ENCODE data around the gene ZNF683. TPM values are rescaled to one million over a fixed set of nuclear protein-coding genes. Genes with fewer than 3 reads are reported as not detected.

Gene ZNF683
- total and polyA plus RNA-seq, 9 of the 15 experiments (the other 6 are each of a cell fraction or from before 2014, with no cell fraction given): not detected

- TF ChIP-seq RNF219 (CRISPR knock-in tag; IDR thresholded peaks at IDR 0.05) (no peak), POLR3G (IDR thresholded peaks at IDR 0.05; ENCODE audit: extremely low read depth, insufficient read length, insufficient replicate concordance) (no peak), CHCHD3 (CRISPR knock-in tag; IDR thresholded peaks at IDR 0.05) (0 out of 2 replicates have a peak, but pooled peaks have one; percentile 29), SLC30A9 (CRISPR knock-in tag; IDR thresholded peaks at IDR 0.05) (no peak), HMGN3 (IDR thresholded peaks at IDR 0.05; ENCODE audit: borderline replicate concordance, extremely low read depth, insufficient read length, low read depth, low read length) (no peak), ZNF583 (CRISPR knock-in tag; IDR thresholded peaks at IDR 0.05) (no peak), PPARD (CRISPR knock-in tag; IDR thresholded peaks at IDR 0.05) (no peak), RFX7 (CRISPR knock-in tag; IDR thresholded peaks at IDR 0.05) (no peak), NR0B1 (IDR thresholded peaks at IDR 0.05; ENCODE audit: partially characterized antibody) (no peak), ZNF347 (CRISPR knock-in tag; IDR thresholded peaks at IDR 0.05; ENCODE audit: low read depth) (no peak), SMARCE1 (IDR thresholded peaks at IDR 0.05) (no peak), RBBP5 (IDR thresholded peaks at IDR 0.05; ENCODE audit: borderline replicate concordance, insufficient read depth, low read length, poor library complexity, severe bottlenecking) (no peak), MCM7 (IDR thresholded peaks at IDR 0.05) (no peak), XRCC4 (IDR thresholded peaks at IDR 0.05; ENCODE audit: extremely low read depth, insufficient read depth, insufficient read length) (no peak), NFRKB (IDR thresholded peaks at IDR 0.05; ENCODE audit: low read depth) (no peak), CBFA2T3 (IDR thresholded peaks at IDR 0.05) (no peak), SIX5 (IDR thresholded peaks at IDR 0.05; ENCODE audit: borderline replicate concordance in 1 of 2, insufficient read depth in 1 of 2, low read depth in 1 of 2, low read length in 2 of 2) (no peak)
- TF ChIP-seq, protein P1, sequence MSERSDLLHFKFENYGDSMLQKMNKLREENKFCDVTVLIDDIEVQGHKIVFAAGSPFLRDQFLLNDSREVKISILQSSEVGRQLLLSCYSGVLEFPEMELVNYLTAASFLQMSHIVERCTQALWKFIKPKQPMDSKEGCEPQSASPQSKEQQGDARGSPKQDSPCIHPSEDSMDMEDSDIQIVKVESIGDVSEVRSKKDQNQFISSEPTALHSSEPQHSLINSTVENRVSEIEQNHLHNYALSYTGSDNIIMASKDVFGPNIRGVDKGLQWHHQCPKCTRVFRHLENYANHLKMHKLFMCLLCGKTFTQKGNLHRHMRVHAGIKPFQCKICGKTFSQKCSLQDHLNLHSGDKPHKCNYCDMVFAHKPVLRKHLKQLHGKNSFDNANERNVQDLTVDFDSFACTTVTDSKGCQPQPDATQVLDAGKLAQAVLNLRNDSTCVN (CRISPR knock-in tag; IDR thresholded peaks at IDR 0.05): no peak
- TF ChIP-seq, protein P2, sequence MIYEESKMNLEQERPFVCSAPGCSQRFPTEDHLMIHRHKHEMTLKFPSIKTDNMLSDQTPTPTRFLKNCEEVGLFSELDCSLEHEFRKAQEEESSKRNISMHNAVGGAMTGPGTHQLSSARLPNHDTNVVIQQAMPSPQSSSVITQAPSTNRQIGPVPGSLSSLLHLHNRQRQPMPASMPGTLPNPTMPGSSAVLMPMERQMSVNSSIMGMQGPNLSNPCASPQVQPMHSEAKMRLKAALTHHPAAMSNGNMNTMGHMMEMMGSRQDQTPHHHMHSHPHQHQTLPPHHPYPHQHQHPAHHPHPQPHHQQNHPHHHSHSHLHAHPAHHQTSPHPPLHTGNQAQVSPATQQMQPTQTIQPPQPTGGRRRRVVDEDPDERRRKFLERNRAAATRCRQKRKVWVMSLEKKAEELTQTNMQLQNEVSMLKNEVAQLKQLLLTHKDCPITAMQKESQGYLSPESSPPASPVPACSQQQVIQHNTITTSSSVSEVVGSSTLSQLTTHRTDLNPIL (CRISPR knock-in tag; IDR thresholded peaks at IDR 0.05): no peak
Measured at GRCh38 chr1:26417111-26417759, 44.7 kb upstream of the ZNF683 start (continued).
